Measurements from ENCODE around the gene NPTXR.
"Not testable (repeated sequence)": the region's sequence is repeated elsewhere in the genome, so short reads cannot be mapped to it uniquely, and the experiment has no call there.

The NPTXR gene

DNA sequence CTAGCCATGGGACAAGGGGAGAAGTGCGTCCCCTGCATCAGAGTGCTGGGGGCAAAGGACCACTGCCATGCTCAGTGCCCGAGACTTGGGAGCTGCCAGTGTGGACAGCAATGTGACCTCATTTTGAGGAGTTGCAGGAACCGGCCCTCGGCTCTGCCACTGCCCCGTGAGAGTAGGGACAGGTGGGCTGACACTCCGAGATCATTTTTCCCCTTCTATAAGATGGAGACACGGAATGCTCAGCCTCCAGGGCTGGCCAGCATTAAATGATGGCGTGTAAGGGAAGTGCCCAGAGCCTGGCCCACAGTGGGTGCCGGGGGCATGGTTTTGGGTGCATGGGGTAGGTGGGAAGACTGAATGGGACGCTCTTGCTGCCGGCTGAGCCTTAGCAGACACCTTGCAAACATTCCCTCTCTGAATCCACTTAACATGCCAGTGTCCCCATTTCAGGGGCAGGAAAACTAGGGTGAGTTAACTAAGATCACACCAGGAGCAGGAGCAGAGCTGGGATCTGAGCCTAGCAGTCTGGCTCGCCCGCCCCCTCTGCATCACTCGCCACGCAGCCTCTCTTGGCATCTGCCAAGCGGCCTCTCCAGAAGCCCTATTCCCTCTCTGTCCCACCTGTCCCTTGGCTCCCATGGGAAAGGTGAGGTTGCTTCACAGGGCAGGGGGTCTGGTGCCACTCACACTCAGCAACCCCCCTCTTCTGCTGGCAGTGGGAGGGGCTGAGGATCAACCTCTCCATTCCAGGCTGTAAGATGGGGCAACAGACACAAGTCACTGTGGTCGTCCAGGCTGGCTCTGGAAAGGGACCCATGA, 13.6 kb downstream of the NPTXR start:
- no peak for DNase-seq

DNA sequence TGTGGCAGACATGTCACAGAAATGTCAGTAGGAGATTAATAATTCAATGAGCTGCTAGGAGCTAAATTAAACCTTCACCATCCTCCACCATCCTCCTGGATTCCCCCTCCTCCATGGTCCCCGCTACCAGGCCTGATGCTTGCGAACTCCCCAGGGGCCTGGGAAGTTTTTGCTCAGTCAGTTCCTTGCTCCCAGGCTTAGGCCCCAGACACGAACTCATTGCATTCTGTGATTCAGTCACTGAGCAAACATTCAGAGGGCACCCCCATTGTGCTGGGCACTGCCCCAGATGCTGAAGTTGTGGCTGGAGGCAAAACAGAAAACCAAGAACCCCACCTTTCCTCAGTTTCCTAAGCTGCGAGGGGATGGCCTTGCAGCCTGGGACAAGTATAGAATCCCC, 14.3 kb downstream of the NPTXR start:
- no peak for DNase-seq

DNA sequence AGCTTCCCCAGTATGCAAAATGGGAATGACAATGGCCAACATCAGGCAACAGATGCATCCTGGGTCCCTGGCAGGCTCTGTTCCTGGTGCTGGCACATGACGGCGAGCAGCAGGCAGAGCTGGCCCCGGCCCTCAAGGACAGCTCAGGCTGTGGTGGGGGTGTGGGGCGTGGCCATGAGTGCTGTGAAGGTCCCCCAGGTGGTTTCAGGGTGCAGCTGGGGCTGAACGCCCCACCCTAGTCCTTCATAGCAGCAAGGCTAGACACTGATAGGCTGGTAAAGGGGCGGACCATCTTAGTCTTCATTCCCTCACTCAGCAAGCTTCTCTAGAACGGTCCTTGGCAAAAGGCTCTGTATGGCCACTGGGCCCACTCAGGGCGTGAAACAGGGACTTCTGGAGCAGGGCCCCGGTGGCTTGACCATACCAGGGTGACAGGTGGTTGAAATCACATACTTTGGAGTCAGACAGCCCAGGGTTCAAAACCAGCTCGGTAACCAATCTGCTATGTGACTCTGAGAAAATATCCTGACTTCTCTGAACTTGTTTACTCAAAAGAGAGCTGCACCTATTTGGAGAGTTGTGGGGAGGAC, 15.1 kb downstream of the NPTXR start:
- no peak for DNase-seq

DNA sequence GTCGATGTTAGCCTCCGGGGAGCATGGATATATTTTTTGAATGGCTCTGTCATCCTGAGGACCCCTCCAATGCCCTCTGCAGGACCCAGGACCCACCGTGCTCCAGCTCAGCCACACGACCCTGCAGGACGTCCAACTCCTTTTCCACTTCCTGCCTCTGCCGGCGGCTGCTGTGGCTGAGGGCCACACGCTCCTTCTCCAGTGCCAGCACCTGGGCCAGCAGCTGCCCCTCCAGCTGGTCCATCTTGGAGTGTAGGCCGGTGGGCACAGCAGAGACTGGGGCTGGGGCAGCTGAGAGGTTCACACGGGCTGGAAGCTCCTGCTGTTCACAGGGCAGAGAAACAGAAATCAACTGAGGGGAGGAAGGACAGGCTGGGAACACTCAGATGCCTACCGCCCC, 15.6 kb downstream of the NPTXR start:
- DNase-seq: no peak

DNA sequence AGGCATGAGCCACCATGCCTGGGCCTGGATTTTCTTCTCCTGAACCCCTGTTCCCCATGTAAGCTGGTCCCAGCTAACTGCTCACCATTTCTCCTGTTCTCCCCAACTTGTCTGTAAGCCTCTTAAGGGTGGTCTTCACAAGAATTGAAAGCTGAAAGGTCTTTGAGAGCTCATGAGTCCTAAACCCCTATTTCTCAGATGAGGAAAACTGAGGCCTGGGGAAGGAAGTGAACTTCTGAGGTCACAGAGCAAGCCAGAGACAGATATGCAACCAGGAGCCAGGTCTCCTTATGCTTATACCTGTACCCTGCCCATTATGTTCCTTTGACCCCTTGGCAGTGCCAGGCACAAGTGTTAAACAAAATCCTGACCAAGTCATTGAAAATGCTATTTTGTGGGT, 16.3 kb downstream of the NPTXR start:
- no peak for DNase-seq

- no peak for DNase-seq
These were observed 17.0 kb downstream of the NPTXR start for GRCh38 chr22:38826801-38827200.

- DNase-seq: no peak
These were observed 17.4 kb downstream of the NPTXR start for GRCh38 chr22:38826386-38826785.

- DNase-seq: peak; percentile 31
These were observed 19.2 kb downstream of the NPTXR start for GRCh38 chr22:38824585-38824984.

DNA sequence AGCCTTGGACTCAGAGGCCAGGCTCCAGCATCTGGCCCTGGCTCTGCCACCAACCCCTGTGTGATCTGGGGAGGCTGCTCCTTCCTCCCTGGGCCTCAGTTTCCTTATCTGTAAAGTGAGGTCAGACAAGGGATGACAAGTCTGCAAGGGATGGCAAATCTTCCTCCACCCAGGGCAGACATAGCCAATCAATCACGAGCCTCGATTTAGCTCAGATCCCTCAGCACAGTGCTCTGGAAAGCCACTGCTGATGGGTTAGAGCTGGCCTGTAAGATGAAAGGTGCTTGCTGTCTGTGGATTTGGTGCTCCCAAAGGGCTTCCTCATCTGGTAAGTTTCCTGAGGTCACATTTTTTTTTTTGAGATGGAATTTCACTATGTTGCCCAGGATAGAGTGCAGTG, 20.2 kb downstream of the NPTXR start:
- no peak for DNase-seq

DNA sequence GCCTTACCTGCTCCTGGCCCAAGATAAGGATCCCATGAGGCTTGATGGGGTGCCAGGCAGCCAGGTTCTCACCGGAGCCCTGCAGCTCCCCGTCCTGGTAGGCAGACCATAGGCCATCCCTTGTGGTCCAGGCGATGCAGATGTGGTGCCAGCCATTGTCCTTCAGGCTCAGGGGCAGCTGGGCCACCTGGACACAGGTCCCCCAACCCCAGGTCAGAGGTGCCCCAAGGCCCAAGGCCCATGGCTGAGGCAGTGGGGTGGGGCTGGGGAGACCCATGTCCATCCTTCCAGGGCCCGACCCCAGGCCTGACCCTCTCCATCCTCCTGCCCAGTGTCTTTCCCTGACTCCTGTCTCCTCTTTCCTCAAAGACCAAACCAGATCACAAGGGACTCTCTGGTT, 20.8 kb downstream of the NPTXR start:
- no peak for DNase-seq

GRCh38 chr22:38820020-38820419, 23.8 kb downstream of the NPTXR start:
- no peak for DNase-seq

GRCh38 chr22:38819387-38819940, 24.4 kb downstream of the NPTXR start:
- no peak for DNase-seq

DNA sequence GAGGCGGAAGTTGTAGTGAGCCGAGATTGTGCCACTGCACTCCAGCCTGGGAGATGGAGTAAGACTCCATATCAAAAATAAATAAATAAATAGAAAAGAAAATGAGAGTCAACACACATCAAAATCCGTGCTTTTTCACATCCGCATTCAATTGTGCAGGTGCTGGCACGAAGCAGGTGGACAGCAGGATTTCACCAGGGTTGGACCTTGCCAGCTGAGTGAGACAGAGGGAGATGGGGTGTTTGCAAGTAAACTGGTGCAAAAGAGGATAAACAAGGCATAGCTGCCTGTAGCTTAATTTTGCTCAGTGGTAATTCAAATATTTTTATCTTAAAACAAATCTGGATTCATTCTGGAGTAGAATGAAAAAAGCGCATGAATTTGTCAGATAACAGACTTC, 26.6 kb downstream of the NPTXR start:
- DNase-seq: no peak

DNA sequence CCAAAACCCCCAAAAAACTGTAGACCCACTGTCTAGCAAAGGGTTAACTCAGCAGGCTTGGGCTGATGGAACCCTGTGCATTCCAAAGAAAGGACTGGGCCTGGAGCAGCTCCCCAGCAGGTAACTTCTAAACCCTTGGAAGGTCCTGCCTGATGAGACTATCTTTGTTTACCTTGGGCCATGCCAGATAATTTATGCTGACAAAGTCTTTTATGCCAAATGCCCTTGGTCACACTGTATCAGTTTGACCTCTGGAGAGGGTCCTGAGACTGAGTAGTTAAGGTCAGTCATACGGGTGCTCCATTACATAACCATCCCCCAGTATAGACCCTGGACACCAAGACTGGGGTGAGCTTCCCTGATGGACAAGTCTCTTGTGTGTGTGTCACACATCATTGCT, 28.0 kb downstream of the NPTXR start:
- DNase-seq: no peak

DNA sequence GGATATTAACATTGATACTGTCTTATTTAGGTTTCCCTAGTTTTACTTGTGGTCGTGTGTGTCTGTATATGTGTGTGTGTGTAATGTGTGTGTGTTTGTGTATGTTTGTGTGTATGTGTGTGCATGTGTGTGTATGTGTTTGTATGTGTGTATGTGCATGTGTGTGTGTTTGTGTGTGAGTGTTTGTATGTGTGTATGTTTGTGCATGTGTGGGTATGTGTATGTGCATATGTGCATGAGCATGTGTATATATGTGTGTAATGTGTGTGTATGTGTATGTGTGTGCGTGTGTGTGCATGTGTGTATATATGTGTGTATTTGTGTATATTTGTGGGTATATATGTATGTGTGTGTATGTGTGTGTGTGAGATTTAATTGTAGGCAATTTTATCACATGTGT, 32.6 kb downstream of the NPTXR start:
- no peak for DNase-seq

GRCh38 chr22:38805041-38805593, 38.7 kb downstream of the NPTXR start:
- not testable (repeated sequence) for DNase-seq

- DNase-seq: no peak
These were observed 41.1 kb downstream of the NPTXR start for GRCh38 chr22:38802671-38803121.

DNA sequence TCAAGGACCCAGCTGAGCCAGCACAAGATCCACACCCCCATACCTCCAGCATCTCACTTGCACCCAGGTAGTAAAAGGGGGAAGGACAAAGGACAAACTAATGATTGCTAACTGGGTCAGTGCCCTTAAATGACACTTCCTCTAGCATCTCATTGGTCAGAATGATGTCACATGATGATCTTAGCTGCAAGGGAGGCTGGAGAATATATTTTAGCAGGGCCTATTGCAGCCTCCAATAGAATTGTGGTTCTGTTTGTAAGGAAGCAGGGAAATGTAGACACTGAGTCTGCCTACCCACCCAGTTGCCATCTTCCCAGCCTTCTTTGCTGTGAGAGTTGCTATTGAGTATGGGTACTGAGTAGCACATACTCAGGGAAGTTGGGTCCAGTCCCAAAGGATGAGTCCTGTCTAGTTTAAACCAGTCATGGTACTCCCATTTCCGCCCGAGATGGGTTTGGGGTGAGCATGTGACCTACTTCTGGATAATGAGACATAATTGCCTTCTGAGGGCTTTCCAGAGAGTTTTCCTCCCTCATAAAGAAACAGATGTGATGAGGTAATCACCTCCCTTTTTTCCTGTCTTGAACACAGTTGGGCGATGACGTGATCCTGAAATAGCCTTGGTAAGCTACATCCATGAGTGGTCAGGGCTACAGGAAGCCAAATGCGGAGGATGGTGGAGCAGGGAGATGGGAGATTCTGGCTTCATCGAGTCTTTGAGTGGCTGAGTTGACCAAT, 44.4 kb downstream of the NPTXR start:
- no peak for DNase-seq

DNA sequence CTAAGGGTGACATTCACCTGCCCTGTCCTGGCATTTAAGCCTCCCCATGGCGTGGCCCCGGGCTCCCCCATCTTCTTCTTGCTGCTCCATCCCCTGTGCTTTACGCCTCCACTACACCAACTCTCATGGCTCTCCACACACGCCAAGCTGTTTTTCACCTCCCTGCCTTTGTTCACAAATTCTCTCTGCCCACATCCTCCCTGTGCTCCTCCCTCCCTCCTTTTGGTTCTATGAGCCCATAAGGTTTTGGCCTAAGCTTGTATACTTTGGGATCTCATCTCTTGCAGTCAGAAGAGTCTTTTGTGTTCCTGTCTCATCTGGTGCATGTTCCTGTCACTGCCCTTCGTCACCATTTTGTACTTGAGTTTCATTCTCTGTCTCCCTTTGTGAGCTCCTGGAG, 45.3 kb downstream of the NPTXR start:
- DNase-seq: no peak

DNA sequence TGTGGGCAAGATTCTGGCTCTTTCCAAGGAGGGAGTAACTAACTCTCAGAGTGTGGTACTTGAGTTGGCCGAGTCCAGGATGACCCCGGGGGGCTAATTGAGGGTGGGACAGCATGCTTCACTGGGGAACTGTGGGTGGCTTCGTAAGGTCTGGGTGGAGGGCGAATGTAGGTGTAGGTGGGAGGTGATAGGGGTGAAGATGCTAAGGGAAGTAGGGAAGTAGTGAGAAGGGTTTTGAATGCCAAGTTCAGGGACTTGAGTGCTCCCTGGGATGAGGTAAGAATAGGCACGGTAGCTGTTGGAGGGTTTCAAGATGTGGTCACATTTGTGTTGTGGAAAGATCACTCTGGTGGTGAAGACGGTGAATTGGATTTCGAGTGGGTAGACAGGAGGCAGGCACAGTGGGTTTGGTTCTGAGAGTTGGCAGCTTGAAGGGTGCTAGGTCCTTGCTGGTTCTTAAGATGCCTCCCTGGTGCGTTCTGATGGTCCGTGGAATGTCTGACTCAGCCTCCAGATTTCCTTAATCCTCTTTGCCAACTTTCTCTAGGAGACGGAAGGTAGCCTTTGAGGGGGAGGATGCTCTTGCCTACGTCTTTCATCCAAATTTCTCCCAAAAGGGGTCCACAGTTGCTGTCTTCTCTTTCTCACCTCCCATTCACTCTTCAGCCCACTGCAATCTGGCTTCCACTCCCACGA, 47.4 kb downstream of the NPTXR start:
- no peak for DNase-seq

DNA sequence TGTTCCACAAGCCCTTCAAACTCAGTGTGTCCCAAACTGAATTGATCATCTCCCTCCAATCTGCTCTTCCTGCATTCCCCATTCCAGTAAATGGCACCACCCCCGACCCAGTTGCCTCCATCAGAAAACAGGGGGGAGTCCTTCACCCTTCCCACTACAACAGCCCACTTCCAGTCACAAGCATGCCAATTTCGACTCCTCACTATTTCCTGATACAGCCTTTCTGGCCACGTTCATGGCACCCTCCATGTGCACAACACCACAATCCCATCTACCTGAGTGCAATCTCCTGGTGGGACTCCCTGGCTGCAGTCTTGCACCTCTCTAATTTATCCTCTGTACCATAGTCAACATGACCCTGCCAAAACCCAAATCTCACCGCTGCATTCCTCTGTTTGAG, 48.3 kb downstream of the NPTXR start:
- DNase-seq: no peak

DNA sequence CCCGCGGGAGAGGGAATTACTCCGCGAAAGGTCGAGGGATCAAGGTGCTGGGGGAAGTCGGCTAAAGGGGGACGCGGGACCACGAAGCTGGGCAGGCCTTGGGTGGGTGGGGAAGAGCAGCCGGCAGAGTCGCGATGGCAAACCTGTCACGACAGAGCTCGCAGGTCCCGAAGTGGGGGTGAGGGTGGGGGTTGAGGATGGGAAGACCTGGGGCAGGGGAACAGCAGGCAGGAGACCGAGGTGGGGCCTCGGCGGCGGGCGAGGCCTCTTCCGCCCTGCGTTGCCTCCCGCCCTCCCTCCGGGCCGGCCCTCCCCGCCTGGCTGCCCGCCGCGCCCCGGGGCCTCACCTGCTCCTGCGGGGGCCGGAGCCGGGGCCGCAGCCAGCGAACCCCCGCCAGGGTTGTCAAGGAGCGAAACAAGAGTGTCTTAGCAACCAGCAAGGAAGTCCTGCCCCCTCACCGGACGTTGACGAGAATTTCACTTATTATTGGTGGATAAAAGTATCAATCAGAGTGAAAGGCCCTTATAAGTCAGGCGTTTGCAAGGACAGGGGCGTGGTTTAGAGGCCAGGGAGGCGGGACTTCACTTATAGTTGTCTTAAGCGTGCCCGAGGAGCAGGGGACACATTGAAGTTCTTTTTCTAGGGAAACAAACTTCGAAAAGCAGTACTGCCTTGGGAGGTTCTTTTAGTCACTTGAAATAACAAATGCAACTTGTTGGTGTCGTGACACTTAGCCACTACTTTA, 49.9 kb downstream of the NPTXR start, which contains the start of gene DNAL4:
Gene DNAL4 (minus strand): TSS at position 423 of the 746 bp plus-strand sequence. CDS start 11,412 bp downstream, outside the sequence.
- DNase-seq: peak; percentile 92

Measured in activated gamma-delta T cell treated with Interleukin-2 at 50 U/mL for 16 hours (primary cell).